ENCODE results near the gene CSNK1G2.

CSNK1G2 gene

GRCh38 chr19:1945899-1946298, 4.9 kb downstream of the CSNK1G2 start:
- DNase-seq, result peak; percentile 2

- no peak for DNase-seq
Observed at GRCh38 chr19:1947651-1948209, 6.8 kb downstream of the CSNK1G2 start.

- DNase-seq, result no peak
Observed at GRCh38 chr19:1949304-1950101, 8.5 kb downstream of the CSNK1G2 start.

DNA sequence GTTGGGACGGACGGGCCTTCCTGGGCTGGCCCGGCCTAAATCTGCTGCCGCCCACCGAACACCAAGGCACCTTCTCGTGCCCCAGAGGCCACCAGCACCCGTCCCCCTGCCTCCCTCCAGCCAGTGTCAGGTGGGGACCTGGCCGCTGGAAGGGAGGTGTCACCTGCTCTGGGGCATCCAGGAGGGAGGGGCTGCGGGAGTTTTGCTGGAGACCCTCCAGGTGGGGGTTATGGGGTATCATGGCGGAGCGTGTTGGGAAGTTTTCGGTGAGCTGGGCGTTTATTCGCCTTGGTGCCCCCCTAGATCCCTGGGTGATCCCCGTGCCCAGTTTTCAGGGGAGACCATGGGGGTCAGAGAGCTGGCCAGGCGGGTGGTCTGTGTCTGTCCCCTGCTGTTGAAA, 9.7 kb downstream of the CSNK1G2 start:
- no peak for DNase-seq

- no peak for DNase-seq
Observed at GRCh38 chr19:1952635-1953034, 11.7 kb downstream of the CSNK1G2 start.

GRCh38 chr19:1953037-1953436, 12.1 kb downstream of the CSNK1G2 start:
- DNase-seq, result no peak

- no peak for DNase-seq
Observed at GRCh38 chr19:1953441-1954094, 12.6 kb downstream of the CSNK1G2 start.

DNA sequence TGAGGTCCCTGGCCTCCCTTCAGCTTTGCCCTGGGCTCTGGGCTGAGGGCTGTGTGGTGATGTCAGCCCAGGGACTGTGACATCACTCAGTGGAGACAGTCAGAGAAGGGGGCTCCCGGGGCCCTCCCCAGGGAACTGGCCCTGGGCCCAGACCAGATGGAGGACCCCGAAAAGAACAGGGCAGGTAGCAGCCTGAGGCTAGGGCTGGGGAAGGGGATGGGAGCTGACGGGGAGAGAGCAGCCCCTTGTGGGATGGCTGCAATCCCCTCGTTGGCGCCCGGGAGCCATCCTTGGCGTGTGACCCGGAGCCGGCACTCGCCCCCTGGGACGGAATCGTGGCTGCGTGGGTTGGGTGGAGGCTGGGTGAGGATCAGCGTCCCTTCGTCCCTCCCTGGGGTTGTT, 13.6 kb downstream of the CSNK1G2 start:
- no peak for DNase-seq

- no peak for DNase-seq
Observed at GRCh38 chr19:1955171-1956121, 14.5 kb downstream of the CSNK1G2 start.

- no peak for DNase-seq
Observed at GRCh38 chr19:1956122-1956494, 15.1 kb downstream of the CSNK1G2 start.

- DNase-seq, result no peak
Observed at GRCh38 chr19:1956868-1957492, 16.0 kb downstream of the CSNK1G2 start.

DNA sequence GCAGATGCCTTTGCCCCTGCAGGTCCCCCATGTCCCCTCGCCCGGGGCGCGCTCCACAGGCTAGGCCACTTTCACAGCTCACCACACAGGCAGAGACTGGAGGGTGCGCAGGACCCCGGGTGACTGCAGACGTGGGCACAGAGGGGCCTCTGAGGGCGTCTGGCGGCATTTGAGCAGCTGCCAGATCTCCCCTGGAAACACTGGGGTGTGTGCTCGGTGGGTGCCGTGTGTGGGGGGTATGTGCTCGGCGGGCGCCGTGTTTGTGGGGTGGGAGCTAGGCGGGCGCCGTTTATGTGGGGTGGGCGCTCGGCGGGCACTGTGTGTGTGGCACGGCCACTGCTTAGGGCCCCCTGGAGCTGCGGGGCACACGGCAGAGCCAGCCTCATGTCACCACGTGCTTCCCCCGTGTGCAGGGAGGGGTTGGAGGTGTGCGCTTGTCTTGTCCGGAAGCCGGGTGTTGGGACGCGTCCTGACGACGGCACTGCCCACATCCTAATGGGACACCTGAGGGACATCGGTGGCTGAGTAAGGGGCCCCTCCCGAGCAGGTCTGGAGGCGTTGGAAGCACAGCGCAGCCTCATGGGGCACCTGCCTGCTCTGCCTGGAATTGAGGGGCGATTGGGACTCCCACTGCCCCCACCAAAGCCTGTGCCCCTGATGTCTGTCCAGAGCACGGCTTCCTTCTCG, 16.7 kb downstream of the CSNK1G2 start:
- DNase-seq, result no peak

DNA sequence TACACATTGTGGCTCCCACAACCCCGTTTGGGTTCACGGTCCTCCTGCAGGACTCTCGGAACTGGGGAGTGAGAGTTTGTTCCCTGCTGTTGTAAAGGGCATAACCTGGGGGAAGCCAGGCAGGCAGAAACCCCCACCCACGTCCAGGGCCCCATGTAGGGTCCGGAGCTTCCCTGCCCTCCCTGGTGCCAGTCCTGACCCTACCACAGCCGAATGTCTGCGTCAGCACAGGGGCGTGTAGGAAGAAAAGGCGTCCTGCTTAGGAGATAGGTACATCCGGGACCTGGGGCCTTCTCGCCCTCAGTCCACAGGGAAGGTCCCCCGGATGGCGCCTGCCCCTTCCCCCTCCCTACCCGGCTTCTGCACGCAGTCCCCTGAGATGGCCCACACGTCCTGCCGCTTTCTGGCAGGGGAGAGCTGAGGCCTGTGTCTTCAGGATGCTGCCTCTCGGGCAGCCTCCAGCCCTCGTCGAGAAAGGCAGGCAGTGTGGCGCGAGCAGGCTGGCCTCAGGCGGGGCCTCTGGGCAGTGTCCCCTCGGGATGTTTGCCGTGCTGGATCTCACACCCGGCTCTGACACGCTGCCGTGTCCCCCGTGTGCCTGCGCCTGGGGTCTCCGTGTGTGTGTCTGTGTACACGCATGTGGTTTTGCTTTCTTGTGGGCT, 19.1 kb downstream of the CSNK1G2 start:
- DNase-seq, result no peak

- no peak for DNase-seq
Observed at GRCh38 chr19:1961000-1961883, 20.3 kb downstream of the CSNK1G2 start.

GRCh38 chr19:1962674-1963073, 21.7 kb downstream of the CSNK1G2 start:
- DNase-seq, result no peak

- no peak for DNase-seq
Observed at GRCh38 chr19:1967087-1967608, 26.2 kb downstream of the CSNK1G2 start.

DNA sequence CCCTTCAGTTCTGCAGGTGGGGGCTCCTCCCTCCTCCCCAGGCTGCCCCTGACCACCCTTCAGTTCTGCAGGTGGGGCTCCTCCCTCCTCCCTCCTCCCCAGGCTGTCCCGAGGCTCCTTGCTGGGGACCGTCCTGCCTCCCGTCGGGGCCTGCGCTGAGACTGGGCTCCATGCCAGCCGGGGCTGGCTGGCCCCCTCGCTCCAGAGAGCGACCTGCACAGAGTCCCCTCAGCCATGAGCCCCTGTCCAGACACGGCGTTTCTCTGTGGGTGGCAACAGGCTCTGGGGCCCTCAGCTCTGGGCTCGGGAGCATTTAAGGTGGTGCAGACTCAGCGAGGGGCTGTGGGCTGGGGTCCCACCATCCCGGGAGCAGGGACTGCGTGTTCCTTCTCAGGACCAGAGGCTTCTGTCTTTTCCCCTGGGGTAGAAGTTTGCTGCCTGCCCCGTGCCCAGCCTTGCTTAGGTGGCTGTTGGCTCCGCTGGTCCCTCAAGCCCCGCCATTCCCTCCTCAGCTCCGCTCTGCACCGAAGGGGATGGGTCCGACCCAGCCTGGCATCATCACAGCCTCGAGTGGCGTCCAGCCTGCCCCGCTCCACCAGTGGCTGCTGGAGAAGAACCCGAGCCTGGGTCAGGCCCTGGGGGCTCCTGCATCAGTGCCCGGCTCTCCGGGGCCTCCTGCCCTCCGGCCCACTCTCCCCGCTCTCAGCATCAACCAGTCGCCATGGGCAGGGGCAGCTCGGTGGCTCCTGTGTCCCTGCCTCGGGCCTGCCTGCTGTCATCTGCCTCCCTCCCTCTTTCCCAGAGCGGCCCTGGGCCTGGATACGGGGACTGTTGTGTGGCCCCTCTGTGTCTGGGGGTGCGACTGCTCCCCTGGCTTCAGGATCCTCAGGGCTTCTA, 27.6 kb downstream of the CSNK1G2 start:
- no peak for DNase-seq

GRCh38 chr19:1969176-1970002, 28.4 kb downstream of the CSNK1G2 start:
- no peak for DNase-seq
